ENCODE measurements around the gene PRSS57. TPM values are rescaled to one million over a fixed set of nuclear protein-coding genes. Genes with fewer than 3 reads are reported as not detected.

The PRSS57 gene
- total and polyA plus RNA-seq, 2 donors from 2014 or later = not detected

GRCh38 chr19:708154-709143 is 13.2 kb upstream of the PRSS57 start, which contains the start of gene PALM:
Gene PALM, plus strand, starts transcription at chr19:708935. Its CDS starts 212 bp downstream, at chr19:709147.
- Histone ChIP-seq H3K9me3 (ENCODE audit: control insufficient read depth in 2 of 3, insufficient read depth in 1 of 3, low read length in 3 of 3) (no peaks in the 10 kb centered on the region), H3K27me3 (ENCODE audit: control insufficient read depth, insufficient read depth, low read length) (no peaks in the 10 kb centered on the region), H3K36me3 (ENCODE audit: control insufficient read depth in 2 of 3, insufficient read depth in 3 of 3, low read length in 3 of 3) (no peaks in the 10 kb centered on the region), H3K27ac (ENCODE audit: low read depth in 2 of 2, low read length in 2 of 2) (peak within 1 kb of the TSS; percentile 13 to 67), H3K4me1 (ENCODE audit: control insufficient read depth in 2 of 3, insufficient read depth in 2 of 3, low read depth in 1 of 3, low read length in 3 of 3) (peaks cover 0 to 4% (median 0%) of the 10 kb centered on the region in 3 donors), H3K9ac (ENCODE audit: low read length in 3 of 3) (peak within 1 kb of the TSS in 1 of 3 donors; percentile 51), H3K4me3 (ENCODE audit: low read length in 3 of 3) (peak within 1 kb of the TSS in 1 of 3 donors; percentile 37)
- no peak for FAIRE-seq
- intact Hi-C loops (cut with DNase I) = no loop called here
- TF ChIP-seq, protein P1, sequence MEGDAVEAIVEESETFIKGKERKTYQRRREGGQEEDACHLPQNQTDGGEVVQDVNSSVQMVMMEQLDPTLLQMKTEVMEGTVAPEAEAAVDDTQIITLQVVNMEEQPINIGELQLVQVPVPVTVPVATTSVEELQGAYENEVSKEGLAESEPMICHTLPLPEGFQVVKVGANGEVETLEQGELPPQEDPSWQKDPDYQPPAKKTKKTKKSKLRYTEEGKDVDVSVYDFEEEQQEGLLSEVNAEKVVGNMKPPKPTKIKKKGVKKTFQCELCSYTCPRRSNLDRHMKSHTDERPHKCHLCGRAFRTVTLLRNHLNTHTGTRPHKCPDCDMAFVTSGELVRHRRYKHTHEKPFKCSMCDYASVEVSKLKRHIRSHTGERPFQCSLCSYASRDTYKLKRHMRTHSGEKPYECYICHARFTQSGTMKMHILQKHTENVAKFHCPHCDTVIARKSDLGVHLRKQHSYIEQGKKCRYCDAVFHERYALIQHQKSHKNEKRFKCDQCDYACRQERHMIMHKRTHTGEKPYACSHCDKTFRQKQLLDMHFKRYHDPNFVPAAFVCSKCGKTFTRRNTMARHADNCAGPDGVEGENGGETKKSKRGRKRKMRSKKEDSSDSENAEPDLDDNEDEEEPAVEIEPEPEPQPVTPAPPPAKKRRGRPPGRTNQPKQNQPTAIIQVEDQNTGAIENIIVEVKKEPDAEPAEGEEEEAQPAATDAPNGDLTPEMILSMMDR (IDR thresholded peaks at IDR 0.05; ENCODE audit: borderline replicate concordance, extremely low read depth, insufficient read depth) = no peak
- DNase-seq = peak in 4 of 5 donors; percentile 50 to 84 (median 70)

- no peak overlapping the region for H3K27ac ChIP-seq (ENCODE audit: low read depth in 2 of 2, low read length in 2 of 2)
- H3K4me1 ChIP-seq (ENCODE audit: control insufficient read depth in 2 of 3, insufficient read depth in 2 of 3, low read depth in 1 of 3, low read length in 3 of 3) = peaks cover 0 to 4% (median 0%) of the 10 kb centered on the region in 3 donors
- H3K9ac ChIP-seq (ENCODE audit: low read length in 3 of 3) = no peak overlapping the region
- H3K36me3 ChIP-seq (ENCODE audit: control insufficient read depth in 2 of 3, insufficient read depth in 3 of 3, low read length in 3 of 3) = no peaks in the 10 kb centered on the region
- no peak for DNase-seq
- H3K9me3 ChIP-seq (ENCODE audit: control insufficient read depth in 2 of 3, insufficient read depth in 1 of 3, low read length in 3 of 3) = no peaks in the 10 kb centered on the region
- no peak overlapping the region for H3K4me3 ChIP-seq (ENCODE audit: low read length in 3 of 3)
- TF ChIP-seq, protein P1 (IDR thresholded peaks at IDR 0.05; ENCODE audit: borderline replicate concordance, extremely low read depth, insufficient read depth) = no peak
- H3K27me3 ChIP-seq (ENCODE audit: control insufficient read depth, insufficient read depth, low read length) = no peaks in the 10 kb centered on the region
- intact Hi-C loops (cut with DNase I) = no loop called here
- no peak for FAIRE-seq
These were observed 9.1 kb upstream of the PRSS57 start for GRCh38 chr19:704447-704741.

DNA sequence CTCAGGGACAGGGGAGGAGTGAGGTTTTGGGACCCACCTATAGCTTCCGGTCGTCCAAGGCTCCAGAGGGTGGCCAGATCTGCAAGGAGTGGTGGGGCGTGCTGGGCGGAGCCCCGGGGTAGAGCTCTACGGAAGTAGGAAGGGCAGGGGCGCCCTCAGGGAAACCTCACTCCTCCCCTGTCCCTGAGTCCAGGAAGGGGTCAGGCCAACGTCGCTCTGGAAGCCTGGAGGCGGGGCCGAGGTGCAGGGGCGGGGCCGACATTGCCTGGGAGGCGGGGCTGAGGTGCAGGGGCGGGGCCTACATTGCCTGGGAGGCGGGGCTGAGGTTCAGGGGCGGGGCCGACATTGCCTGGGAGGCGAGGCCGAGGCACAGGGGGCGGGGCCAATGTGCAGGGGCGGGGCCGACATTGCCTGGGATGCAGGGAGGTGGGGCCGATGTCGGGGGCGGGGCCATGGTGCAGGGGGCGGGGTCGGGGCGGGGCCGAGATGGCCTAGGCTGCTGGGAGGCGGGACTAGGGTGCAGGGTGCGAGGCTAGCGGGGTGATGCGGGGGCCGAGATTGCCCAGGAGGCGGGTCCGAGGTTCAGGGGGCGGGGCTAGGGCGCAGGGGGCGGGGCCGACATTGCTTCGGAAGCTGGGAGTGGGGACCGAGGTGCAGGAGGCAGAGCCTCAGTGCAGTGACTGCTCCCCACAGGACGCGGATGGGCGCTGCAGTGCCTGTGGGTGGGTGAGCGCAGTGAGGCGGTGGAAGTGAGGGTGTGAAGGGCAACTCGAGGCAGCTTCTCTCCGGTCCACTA is 8.6 kb upstream of the PRSS57 start:
- DNase-seq (peak in 4 of 5 donors; percentile 80 to 95 (median 87)), FAIRE-seq (no peak)
- peaks cover 0 to 4% (median 0%) of the 10 kb centered on the region in 3 donors for H3K4me1 ChIP-seq (ENCODE audit: control insufficient read depth in 2 of 3, insufficient read depth in 2 of 3, low read depth in 1 of 3, low read length in 3 of 3)
- H3K9ac ChIP-seq (ENCODE audit: low read length in 3 of 3) = no peak overlapping the region
- intact Hi-C loops (cut with DNase I) = no loop called here
- TF ChIP-seq, protein P1 (IDR thresholded peaks at IDR 0.05; ENCODE audit: borderline replicate concordance, extremely low read depth, insufficient read depth) = no peak
- no peak overlapping the region for H3K4me3 ChIP-seq (ENCODE audit: low read length in 3 of 3)
- no peaks in the 10 kb centered on the region for H3K9me3 ChIP-seq (ENCODE audit: control insufficient read depth in 2 of 3, insufficient read depth in 1 of 3, low read length in 3 of 3)
- H3K36me3 ChIP-seq (ENCODE audit: control insufficient read depth in 2 of 3, insufficient read depth in 3 of 3, low read length in 3 of 3) = no peaks in the 10 kb centered on the region
- H3K27ac ChIP-seq (ENCODE audit: low read depth in 2 of 2, low read length in 2 of 2) = no peak overlapping the region
- H3K27me3 ChIP-seq (ENCODE audit: control insufficient read depth, insufficient read depth, low read length) = no peaks in the 10 kb centered on the region

All from kidney (tissue), 14 donors.